ENCODE data around the gene CAND2. TPM values are rescaled to one million over a fixed set of nuclear protein-coding genes. Genes with fewer than 3 reads are reported as not detected.

The CAND2 gene
- total RNA-seq (2014; rRNA removed; shearing (Covaris generic)), result 0.35 and 0.48 TPM in 2 replicates
- 0.27 and 0.29 TPM in 2 replicates for polyA plus RNA-seq (2015; cell fraction: cytosol; rRNA removed)
- 0.22 and 0.28 TPM in 2 replicates for polyA plus RNA-seq (2015; cell fraction: nucleus; rRNA removed)

DNA sequence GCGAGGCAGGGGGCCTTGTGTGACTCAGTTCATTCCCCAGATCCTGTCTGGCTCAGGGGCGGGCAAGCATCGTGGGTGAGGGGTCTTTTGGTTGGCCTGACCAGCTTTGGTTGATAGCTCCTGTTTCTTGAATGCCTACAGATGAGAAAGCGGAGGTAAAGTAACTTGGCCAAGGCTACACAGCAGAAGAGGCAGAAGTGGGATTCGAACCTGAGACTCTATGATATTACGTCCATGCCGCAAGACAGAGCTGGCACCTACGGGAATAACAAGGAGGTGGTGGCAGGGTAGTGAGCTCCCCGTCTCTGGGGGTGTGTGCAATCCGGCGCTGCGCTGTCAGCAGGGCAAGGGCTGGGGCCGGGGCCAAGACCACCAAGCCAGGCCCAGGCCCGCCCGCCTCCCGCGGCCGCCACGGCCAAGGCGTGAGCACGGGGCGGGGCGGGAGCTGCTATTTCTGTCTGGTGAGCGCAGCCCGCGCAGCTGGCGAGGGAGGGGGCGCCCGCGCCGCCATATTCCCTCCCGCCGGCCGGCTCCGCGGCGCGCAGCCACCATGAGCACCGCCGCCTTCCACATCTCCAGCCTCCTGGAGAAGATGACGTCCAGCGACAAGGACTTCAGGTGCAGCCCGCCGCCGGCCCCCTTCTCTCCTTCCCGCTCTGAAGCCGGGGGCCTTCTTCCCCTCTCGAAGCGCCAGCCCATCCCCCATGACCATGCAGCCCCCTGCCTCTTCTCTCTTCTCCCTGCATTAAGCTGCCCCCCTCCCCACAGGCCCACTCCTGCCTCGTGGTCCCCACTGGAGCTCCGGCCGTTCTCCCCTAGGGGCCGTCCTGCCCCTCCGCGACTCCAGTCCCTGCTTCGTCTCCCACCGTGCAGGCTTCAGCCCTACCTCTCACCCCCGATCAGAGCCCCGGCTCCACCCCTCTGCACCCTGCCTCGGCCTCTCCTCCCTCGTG is at the start of gene CAND2:
CAND2 (plus strand) TSS at position 510 of the 953 bp plus-strand sequence; CDS start at position 551, 41 bp downstream.
- in situ Hi-C loops (cut with HindIII; ENCODE audit: low pct_unique_long_range_greater_than_20kb, low sequenced_read_pairs), result no loop called here

DNA sequence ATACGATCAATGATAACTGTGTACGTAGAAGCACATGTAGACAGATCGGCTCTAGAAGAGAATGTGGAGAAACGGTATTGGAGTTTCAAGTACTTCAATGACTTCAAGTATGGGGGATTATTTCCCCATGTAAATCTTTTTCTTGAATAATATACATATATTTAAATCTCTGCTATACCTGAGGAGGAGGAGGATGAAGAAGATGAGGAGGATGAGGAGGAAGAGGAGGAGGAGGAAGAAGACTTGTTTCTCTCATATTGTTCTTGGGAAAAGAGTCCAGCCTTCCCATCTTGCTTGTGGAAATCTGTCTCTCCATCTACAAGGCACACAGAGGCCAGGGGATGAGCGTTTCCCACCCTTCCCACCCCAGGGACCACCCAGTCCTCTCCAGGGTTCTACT is 48.0 kb upstream of the CAND2 start:
- in situ Hi-C loops (cut with HindIII; ENCODE audit: low pct_unique_long_range_greater_than_20kb, low sequenced_read_pairs), result no loop called here
- no peak for DNase-seq (ENCODE audit: low read depth, low spot score)

More for the DNA sequence above, at the start of gene CAND2:
- no peak for DNase-seq (ENCODE audit: low read depth, low spot score)

DNA sequence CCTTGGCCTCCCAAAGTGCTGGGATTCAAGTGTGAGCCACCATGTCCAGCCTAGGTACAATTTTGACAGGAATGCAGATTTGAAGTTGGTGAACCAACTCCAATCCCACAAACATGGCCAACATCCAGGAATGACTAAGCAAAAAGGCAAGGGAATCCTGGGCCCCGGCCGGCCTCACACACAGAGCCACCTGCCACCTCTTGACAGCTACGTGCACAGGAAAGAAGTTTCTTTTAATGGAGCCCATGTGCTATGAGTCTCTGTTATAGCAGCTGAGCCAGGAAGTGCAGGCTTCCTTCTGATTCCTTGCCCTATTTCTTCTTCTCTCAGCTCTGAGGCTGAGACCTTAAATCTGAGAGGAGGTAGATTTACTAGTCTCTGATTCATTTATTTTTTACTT is 46.3 kb upstream of the CAND2 start:
- in situ Hi-C loops (cut with HindIII; ENCODE audit: low pct_unique_long_range_greater_than_20kb, low sequenced_read_pairs), result no loop called here
- DNase-seq (ENCODE audit: low read depth, low spot score), result no peak

DNA sequence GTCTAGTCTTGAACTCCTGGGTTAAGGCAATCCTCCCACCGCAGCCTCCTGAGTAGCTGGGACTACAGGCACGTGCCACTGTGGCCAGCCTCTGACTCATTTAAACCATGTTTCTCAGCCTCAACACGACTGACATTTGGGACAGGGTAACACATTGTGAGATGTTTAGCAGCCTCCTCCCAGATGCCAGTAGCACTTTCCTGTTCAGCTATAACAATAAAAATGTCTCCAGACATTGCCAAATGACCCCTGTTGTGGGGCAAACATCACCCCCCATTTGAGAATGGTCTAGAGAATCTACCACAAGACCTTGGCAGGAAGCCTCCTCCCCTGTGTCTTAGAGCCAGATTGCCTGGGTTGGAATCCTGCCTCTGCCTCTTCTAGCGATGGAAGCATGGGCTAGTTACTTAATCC is 45.8 kb upstream of the CAND2 start:
- DNase-seq (ENCODE audit: low read depth, low spot score), result no peak
- in situ Hi-C loops (cut with HindIII; ENCODE audit: low pct_unique_long_range_greater_than_20kb, low sequenced_read_pairs), result no loop called here

GRCh38 chr3:12751571-12751970 is 44.9 kb upstream of the CAND2 start:
- no peak for DNase-seq (ENCODE audit: low read depth, low spot score)
- in situ Hi-C loops (cut with HindIII; ENCODE audit: low pct_unique_long_range_greater_than_20kb, low sequenced_read_pairs), result no loop called here

DNA sequence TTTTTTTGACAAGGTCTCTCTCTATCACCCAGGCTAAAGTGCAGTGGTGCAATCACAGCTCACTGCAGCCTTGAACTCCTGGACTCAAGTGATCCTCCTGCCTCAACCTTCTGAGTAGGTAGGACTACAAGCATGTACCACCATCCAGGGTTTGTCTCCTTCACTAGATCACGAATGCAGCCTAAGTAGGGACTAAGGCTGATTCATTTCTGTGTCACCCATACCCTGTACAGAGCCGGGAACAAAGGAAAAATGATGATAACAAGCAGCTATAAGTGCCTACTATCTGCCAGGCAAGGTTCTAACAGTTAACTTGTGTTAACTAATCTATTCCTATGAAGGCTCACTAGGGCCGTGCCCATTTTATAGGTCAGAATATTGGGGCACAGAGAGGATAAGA is 44.4 kb upstream of the CAND2 start:
- no peak for DNase-seq (ENCODE audit: low read depth, low spot score)
- in situ Hi-C loops (cut with HindIII; ENCODE audit: low pct_unique_long_range_greater_than_20kb, low sequenced_read_pairs), result no loop called here

DNA sequence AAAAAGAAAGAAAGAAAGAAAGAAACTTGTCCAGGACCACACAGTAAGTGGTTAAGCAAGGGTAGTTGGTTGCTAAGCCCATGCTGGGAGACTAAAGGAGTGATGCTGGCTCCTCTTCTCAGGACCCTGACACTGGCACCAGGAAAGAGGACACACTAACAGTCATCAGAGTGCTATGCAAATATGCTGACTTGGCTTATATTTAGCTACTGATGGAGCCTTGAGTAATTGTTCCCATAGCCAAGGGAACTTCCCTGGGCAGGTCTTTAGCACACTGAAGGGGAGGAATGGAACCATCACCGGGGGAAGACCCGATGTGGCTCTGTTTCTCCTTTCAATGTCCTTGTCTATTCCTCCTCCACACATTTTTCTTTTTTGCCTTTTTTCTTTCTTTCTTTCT is 43.7 kb upstream of the CAND2 start:
- DNase-seq (ENCODE audit: low read depth, low spot score), result no peak
- in situ Hi-C loops (cut with HindIII; ENCODE audit: low pct_unique_long_range_greater_than_20kb, low sequenced_read_pairs), result no loop called here

GRCh38 chr3:12753275-12754028 is 43.0 kb upstream of the CAND2 start:
- no peak for DNase-seq (ENCODE audit: low read depth, low spot score)

GRCh38 chr3:12754313-12754712 is 42.2 kb upstream of the CAND2 start:
- no peak for DNase-seq (ENCODE audit: low read depth, low spot score)
- in situ Hi-C loops (cut with HindIII; ENCODE audit: low pct_unique_long_range_greater_than_20kb, low sequenced_read_pairs), result no loop called here

More at GRCh38 chr3:12753275-12754028, 43.0 kb upstream of the CAND2 start:
- in situ Hi-C loops (cut with HindIII; ENCODE audit: low pct_unique_long_range_greater_than_20kb, low sequenced_read_pairs), result no loop called here

GRCh38 chr3:12755754-12756153 is 40.7 kb upstream of the CAND2 start:
- no peak for DNase-seq (ENCODE audit: low read depth, low spot score)
- in situ Hi-C loops (cut with HindIII; ENCODE audit: low pct_unique_long_range_greater_than_20kb, low sequenced_read_pairs), result no loop called here

DNA sequence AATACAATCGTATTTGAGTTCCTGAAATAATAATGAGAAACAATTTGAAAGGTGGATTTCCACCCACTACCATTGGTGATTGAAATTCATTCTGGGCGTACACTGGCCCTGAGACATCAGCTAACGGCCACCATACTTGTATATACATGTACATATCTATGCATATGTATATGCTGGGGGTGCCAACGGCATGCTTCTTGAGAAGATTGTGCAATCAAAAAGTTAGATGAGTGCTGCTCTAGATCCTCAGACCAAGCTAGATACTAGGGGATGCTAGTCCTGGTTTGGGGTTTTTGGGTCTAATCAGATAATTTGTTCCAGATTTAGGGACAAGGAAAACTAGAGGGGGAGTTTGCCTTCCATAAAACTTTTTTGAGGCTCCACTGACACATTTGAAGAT is 40.3 kb upstream of the CAND2 start:
- DNase-seq (ENCODE audit: low read depth, low spot score), result no peak
- in situ Hi-C loops (cut with HindIII; ENCODE audit: low pct_unique_long_range_greater_than_20kb, low sequenced_read_pairs), result no loop called here

- DNase-seq (ENCODE audit: low read depth, low spot score), result no peak
- in situ Hi-C loops (cut with HindIII; ENCODE audit: low pct_unique_long_range_greater_than_20kb, low sequenced_read_pairs), result no loop called here
These were observed 39.8 kb upstream of the CAND2 start for GRCh38 chr3:12756635-12757034.

- in situ Hi-C loops (cut with HindIII; ENCODE audit: low pct_unique_long_range_greater_than_20kb, low sequenced_read_pairs), result no loop called here
- no peak for DNase-seq (ENCODE audit: low read depth, low spot score)
These were observed 38.3 kb upstream of the CAND2 start for GRCh38 chr3:12758025-12758781.

GRCh38 chr3:12759097-12759679 is 37.3 kb upstream of the CAND2 start, which contains the start of gene TMEM40:
TSS of gene TMEM40 (minus strand) at chr3:12759259. CDS start at chr3:12749832, 9,427 bp downstream.
- in situ Hi-C loops (cut with HindIII; ENCODE audit: low pct_unique_long_range_greater_than_20kb, low sequenced_read_pairs), result no loop called here
- DNase-seq (ENCODE audit: low read depth, low spot score), result no peak

DNA sequence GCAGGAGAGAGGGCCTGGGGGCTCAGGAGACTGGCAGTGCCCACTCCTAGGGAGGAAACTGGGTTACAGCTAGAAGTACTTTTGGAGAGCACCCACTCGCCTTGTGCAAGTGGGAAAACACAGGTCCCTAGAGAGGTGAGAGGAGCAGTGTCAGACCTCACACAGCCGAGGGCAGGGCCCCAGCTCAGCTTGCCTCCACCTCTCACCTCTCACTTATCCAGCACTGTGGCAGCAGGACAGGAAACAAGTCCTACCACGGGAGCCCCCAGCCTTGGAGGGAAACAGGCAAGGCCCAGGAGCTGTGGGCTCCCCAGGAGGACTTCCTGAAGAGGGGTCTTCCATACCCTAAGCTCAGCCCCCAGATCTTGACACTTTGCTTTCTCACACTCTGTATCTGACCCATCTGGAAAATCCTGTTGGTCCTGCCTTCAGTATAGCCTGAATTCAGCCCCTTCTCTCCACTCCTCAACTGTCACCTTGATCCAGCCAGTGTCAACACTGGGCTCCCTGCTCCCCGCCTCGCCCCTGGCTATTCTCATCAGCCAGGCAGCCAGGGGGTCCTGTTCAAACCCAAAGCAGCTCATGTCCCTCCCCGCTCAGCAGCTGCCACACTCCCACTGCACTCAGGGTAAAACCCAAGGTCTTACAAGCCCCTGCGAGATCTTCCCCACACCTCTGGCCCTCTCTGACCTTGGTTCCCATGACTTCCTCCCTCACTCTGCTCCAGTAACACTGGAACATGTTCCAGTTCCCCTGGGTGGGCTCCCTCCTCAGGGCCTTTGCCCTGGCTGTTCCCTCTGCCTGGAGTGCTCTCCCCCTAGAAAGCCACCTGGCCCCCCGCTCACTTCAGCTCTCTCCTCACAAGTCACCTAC is 36.6 kb upstream of the CAND2 start:
- in situ Hi-C loops (cut with HindIII; ENCODE audit: low pct_unique_long_range_greater_than_20kb, low sequenced_read_pairs), result no loop called here
- DNase-seq (ENCODE audit: low read depth, low spot score), result no peak

DNA sequence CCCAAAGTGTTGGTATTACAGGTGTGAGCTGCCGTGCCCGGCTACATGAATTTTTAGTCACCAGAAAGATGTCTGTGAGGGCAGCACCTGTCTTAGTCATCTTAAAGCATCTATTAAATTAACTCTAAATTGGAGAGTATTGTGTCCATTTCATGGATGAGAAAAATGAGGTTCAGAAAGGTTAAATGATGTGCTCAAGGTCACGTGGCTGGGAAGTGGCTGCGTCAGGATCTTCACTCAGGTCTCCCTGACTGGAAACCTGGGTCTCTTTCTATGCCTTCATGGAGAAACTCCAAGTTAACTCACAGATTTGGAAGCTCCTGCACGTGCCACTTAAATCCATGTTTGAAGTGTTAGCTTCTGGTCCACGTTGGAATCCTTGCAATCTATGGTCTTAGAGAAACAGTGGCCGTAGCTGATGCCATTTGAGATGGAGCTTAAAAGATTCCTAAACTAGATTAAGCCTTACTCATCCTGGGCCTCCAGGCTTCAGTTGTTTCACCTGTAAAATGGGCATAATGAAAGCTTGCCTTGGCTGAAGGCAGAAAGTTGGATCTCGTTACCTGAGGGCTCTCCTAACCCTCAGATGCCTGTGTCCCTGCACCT is 32.2 kb upstream of the CAND2 start:
- in situ Hi-C loops (cut with HindIII; ENCODE audit: low pct_unique_long_range_greater_than_20kb, low sequenced_read_pairs), result no loop called here
- DNase-seq (ENCODE audit: low read depth, low spot score), result no peak
